HG02642 (cell line): Measurements from ENCODE around the gene ALKBH8.
"Not testable (repeated sequence)": the region's sequence is repeated elsewhere in the genome, so short reads cannot be mapped to it uniquely, and the experiment has no call there.

ENCODE experiments used
- ATAC-seq: cut with Tn5 transposase; IDR thresholded peaks from one replicate; pipeline ENCODE4 v1.9.1; 2021; ENCODE audit warnings: mild to moderate bottlenecking; ENCODE audit not compliant: unreplicated experiment, poor library complexity

Gene ALKBH8

DNA sequence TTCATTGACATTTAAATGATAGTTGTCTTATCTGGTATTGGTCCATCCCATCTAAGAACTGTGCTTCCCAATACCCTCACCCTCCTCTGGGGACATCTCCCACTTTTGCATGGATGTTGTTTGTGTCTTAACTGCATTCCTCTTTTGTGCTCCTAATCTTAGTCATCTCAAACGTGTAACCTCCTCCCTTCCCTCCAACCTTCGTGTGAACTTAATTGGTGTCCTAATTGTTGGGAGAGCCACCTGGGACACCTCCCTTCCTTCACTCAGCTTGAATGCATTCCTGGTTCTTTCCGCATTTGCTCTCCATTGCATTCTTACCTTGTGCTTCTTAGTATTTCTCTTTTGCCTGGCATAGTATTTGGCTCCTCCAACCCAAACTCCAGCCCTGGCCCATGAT, 15.6 kb upstream of the ALKBH8 start:
- no peak for ATAC-seq

DNA sequence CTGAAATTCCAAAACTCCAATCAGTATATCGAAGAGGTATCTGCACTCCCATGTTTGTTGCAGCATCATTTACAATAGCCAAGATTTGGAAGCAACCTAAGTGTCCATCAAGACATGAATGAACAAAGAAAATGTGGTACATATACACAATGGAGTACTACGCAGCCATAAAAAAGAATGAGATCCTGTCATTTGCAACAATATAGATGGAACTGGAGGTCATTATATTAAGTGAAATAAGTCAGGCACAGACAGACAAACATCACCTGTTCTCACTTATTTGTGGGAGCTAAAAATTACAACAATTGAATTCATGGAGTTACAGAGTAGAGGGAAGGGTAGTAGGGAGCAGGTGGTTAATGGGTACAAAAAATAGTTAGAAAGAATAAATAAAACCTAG, 13.6 kb upstream of the ALKBH8 start:
- ATAC-seq, result not testable (repeated sequence)

DNA sequence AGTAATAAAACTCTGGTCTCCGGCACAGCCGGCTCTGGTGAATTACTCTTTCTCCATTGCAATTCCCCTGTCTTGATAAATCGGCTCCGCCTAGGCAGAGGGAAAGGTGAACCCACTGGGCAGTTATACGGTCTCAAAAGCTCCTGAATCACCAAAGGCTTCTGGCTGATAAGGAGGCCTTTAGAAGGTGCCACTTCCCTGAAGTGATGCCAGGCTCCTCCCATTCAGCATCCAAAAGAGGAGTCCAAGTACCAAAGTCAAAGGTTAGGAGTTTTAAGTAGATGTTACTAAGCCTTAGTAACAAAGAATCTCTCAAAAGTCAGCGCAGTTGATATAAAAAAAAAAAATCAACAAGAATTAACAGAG, 11.8 kb upstream of the ALKBH8 start:
- no peak for ATAC-seq

DNA sequence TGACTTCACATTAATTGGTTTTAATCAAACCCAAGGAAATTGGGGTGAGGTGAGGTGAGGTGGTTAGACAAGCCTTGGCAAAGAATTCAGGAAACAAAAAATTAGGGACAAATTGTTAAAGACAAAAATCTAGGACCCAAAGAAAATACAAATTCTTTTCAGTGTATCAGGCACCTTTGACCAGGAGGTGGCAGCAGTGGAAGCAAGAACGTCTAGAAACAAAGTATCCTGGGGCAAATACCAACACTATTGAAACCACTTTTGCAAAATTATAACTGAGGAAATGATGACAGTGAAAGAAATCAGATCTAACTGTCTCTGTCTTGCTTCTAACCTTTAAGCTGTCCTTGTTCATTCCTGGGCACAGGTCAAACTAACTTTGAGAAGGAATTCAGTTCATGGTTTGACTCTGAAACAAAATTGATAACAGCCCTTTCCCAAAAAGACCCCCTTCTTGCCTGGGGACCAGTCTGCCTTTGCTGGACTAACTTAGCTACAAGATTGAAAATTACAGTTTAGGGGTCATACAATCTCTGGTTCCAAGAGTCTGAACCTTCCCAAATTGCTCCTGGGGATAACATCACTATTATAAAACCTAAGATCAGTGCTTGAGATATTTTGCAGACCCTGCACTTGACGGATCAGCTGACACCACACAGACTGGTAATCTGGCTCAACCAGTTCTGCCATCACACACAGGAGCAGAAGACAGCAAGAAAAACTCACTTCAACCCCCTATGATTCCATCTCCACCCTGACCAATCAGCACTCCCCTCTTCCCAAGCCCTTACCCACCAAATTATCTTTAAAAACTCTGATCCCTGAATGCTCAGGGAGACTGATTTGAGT, 11.2 kb upstream of the ALKBH8 start:
- ATAC-seq, result not testable (repeated sequence)

DNA sequence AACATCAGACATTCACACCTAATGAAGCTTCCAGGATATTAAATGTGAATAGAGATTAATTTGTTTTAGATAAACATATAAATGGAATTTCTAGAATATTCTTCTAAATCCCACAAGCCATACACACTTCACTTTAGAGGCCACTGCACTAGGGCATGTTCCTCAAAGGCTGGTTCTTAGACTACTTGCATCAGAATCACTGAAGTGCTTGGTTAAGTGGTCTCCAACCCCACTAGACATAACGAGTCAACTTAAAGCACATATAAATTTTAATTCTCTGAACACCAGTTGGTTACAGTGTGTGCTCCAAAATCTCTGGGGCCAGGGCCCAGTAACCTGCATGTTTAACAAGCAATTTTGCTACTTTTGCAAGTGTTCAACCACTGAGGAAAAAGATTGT, 7.9 kb upstream of the ALKBH8 start:
- no peak for ATAC-seq

DNA sequence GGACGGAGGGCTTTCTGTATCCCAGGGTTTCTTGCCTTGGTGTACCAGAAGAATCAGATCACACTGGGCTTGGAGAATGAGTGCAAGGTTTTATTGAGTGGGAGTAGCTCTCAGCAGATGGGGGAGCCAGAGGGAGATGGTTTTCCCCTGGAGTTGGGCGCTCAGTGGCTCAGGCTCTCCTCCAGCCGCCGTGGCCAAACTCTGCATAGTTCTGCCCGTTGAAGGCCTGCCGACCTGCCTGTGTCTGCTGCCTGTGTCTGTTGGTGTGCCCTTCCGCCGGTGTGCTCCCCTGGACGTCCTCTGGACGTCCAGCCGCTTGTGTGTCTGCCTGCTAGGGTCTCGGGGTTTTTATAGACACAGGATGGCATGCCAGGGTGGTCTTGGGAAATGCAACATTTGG, 4.5 kb upstream of the ALKBH8 start:
- no peak for ATAC-seq

DNA sequence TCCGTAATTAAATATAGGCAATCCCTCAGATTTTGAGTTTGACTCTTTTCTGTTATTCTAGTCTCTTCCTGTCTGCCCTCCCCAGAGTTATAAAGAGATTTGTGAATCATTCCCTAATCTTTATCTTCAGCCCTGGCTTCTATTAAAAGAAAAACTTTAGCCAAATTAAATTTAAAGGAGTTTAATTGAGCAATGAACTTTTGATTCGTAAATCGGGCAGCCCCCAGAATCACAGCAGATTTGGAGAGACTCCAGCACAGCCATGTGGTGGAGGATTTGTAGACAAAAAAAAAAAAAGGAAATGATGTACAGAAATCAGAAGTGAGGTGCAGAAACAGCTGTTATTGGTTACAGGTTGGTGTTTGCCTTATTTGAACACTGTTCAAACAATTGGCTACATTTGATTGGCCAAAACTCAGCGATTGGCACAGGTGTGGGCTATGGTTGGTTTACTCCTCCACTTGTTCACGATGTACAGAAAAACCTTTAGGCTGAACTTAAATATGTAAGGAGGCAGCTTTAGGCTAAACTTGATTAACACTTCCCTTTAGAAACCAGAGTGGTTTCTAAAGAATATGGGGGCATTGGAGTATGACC, 2.3 kb upstream of the ALKBH8 start:
- peak; percentile 19 for ATAC-seq

DNA sequence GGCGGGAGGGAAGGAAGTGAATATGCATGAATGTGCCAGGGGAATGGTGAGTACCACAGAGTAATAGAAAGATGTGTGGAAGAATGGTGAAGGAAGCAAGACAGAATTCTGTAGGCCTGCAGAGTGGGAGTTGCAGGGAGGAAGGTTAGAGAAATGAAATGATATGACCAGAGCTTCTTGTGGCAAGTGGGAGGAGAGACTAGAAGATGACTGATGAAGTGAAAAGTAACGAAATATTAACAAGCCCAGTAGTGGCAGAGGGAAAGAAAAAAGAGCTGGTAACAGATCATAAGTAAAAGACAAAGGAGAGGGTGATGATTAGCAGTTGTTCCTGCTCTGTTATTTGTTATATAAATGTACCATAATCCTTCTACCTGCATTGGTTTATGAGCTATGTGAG, 1.0 kb upstream of the ALKBH8 start:
- ATAC-seq, result no peak

DNA sequence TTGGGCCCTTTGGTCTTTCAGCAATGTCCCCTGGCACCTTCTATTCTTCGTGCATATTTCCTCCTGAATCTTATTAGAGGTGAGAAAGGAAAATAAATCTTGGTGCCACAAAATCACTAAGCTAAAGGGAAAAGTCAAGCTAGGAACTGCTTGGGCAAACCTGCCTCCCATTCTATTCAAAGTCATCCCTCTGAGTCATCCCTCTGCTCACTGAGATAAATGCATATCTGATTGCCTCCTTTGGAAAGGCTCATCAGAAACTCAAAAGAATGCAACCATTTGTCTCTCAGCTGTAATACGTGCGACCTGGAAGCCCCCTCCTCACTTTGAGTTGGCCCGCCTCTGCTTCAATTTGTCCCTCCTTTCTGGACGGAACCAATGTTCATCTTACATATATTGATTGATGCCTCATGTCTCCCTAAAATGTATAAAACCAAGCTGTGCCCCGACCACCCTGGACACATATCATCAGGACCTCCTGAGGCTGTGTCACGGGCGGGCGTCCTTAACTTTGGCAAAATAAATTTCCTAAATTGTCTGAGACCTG, 493 bp upstream of the ALKBH8 start:
- ATAC-seq, result not testable (repeated sequence)

DNA sequence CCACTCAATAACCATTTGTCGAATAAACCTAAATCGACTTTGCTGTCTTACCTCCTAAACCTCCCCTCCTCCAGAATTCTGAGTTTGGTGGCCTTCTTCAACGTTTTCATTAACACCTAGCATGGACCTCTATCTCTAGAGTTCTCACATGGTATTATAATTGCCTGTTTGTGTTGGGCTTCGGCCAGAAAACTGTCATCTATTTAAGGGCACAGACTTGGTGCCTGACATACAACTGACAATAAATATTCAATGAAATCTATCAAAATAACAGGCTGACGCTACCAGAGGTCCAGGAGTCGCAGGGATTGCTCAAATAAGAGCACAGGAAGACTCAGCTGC, 687 bp downstream of the ALKBH8 start:
- peak; percentile 4 for ATAC-seq

DNA sequence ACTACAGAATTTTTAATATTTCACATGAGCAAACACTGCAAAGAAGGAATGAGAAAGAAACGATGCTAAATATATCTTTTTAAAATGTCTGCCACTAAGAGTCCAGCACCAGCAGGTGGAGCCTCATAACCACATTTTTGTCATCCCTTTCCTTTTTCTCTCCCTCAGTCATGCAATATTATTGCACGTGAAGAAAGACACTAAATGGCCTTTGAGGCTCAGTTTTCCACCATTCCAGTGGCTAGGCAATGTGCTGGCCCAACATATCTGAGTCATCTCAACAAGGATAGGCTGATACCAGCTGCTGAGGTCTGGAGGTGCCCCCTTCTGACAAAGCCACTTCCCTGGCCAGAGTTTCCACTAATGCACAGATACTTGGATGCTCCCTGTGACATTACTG, 1.8 kb downstream of the ALKBH8 start:
- ATAC-seq, result peak; percentile 31

DNA sequence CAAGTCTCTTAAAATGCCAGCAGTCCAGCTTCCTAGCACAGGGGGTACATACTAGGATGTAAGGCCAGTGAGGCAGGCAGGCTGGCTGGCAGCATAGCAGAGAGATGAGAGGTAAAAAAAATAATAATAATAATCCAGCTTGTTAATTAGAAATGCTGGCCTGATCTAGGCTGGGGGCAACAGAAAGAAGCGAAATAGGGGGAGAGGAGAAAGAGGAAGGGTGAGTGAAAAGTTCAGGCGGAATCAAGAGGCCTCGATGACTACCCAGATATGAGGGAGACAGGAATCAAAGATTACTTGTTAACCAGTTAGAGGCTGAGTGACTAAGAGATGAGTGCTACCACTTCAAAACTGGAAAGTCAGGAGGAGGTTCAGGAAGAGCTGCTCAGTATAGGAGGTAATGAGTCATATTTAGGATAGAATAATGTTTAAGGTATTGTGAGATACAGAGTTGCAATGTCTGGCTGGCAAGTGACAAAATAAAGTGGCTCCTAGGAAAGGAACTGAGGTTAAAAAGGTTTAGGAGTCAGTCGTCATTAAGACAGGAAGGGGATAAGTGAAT, 2.8 kb downstream of the ALKBH8 start:
- no peak for ATAC-seq

DNA sequence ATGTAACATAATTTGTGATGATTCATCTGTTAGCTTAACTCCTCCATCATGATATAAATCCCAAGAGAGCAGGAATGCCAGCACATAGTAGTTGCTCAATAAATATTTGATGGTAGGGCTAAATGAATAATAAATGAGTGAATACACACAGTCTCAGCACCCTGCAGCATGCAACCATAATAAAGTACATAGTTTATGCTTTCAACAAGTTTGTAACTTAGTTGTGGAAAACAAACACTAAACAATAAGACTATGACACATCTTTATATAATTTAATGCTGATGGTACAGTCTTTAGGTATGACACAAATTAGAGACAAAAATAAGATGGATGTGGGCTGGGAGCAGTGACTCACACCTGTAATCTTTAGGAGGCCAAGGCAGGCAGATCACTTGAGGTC, 3.8 kb downstream of the ALKBH8 start:
- no peak for ATAC-seq

DNA sequence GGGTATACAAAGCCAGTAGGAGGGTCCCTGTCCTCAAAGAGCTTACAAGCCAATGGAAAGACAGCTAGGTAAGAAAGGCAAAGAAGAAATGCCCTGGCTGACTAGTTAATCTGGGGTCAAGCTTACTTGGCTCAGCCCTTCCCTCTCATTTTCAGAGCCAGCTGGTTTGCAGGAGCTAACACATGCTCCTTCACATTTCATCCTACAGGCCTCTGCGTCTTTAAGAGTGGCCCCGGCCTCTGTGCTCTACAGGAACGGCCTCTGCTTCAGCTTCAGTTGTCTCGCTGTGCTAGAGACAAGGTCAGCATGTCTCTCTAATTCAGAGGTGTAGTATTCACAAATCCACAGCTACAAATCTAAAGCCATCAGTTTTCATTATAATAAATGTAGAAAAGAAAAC, 15.2 kb downstream of the ALKBH8 start:
- no peak for ATAC-seq

DNA sequence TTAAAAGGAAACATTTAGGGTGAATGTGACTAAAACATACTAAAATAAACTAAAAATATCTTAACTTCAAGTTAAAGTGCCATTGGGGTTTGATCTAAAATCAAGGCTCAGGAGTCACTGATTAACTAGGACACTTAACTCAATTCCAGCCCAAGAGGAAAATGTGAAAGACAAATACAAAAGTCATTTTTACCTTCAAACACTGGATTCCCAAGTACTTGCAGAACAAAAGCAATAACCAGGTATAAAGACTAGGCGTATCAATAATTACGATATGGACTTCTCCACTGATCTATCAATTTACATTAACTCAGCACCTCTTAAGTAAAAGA, 15.6 kb downstream of the ALKBH8 start:
- no peak for ATAC-seq

DNA sequence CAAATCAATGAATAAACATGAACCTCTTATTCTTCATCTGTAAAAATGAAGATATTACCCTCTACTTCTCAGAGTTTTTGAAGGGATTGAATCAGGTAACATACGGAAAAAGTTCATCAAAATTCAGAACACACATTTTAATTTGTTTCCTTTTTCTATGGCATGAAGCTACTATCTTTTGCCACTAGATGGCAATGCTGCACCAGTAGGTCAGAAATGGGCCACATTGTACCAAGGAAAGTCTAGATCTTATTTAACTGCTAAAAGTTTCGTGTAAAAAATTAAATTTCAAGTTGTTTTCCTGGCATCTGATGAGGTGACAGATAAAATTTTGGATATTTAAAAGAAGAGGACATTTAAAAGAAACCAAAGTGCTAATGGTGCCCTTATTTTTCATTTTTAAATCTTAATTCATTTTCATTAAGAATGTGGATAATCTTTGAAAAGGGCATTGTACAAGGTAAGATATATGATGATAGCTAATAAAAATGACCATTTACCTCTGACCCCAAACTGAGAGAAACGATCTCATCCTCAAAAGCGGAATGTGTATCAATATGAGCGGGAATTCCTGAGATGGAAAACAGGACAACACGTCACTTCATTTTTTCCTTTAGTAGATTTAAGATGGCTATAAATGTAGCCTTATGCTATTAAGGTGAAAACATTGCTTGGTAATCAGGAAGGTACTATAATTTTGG, 16.1 kb downstream of the ALKBH8 start:
- ATAC-seq, result no peak

DNA sequence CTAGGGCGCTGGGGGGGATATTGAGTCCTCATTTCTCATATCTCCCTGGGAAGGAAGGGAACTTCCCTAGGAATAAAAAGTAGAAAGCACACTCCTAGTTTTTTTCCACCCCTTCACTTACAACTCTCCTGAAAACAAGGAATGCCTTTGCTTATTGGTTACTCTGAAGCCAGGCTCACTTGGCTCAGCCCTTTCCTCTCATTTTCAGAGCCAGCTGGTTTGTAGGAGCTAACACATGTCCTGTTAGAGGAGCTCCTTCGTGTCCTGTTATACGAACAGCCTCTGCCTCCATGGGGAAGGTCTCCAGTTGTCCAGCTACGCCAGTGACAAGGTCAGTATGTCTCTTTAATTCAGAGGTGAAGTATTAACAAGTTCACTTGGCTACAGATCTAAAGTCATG, 17.6 kb downstream of the ALKBH8 start:
- ATAC-seq, result no peak

DNA sequence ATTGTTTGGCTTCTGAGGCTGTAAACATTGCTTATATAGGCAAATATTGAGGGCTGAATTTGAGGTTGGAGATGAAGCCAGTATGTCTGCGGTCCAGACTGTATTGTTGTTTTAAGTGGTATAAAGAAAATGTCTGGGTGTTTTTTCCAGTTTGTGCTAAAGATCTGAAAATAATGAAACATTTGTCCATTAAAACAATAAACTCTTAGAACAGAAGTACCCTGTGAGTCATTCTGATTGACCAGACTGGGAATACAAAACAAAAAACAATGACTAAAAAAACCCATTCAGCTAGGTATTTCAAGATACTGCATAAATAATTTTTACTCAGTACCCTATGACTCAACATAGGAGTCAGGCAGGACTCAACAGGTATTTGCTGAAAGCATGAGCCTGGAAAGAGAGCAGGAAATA, 20.4 kb downstream of the ALKBH8 start:
- no peak for ATAC-seq

DNA sequence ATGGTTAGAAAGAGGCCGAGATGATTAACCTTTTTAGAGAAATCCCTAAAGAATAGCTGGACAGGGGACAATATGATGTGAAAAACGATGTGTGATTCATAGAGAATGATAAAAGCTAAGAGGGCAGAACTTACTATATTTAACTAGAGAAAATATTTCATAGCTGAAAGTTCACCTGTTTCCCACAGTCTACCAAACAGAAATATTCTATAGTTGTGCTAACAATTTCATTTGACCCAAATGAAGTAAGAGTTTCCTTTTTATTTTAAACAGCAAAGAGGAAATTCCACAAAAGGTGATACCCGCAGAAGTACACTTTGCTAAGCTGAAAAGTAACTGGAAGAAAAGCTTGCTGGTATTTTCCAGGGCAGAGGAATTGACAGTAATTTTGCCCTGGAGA, 26.7 kb downstream of the ALKBH8 start:
- ATAC-seq, result no peak

DNA sequence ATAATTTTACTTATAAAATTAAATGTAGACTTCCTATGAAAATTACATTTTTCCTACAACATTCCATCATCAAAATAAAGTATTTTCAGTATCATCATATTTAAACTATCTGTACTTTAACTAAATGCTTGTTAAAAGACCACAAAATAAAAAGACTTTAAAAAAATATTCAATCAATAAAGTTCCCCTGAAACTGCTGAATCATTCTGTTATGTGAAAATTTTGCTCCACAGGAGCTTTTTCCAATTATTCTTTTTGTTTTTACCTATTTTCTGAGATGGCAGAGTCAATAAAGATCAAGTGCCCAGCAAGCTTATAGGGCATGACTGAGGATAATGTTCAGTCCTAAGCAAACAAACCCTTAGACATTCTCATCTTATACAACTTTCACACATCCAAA, 27.3 kb downstream of the ALKBH8 start:
- ATAC-seq, result no peak

DNA sequence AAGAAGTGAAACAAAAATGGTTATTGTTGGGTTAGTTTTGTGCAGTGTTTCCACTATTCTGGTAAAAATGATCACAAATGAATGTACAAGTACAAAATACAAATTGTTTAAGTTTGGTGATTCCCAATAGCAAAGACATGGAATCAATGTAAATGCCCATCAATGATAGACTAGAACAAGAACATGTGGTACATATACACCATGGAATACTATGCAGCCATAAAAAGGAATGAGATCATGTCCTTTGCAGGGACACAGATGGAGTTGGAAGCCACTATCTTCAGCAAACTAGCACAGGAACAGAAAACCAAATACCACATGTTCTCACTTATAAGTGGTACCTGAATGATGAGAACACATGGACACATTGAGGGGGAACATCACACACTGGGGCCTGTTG, 28.4 kb downstream of the ALKBH8 start:
- not testable (repeated sequence) for ATAC-seq
